Neutrophil (primary cell): Measurements from ENCODE around the gene STX8.

ENCODE experiments used
- H3K27ac ChIP-seq: fragments of 200-600 bp; sonication (generic); 2 replicates; pipeline ENCODE4 v1.5.1; 2016; ENCODE audit warnings: mild to moderate bottlenecking, moderate library complexity
- H3K27me3 ChIP-seq: fragments of 200-600 bp; sonication (generic); 2 replicates; pipeline ENCODE4 v1.6.0; 2016; ENCODE audit warnings: mild to moderate bottlenecking
- H3K36me3 ChIP-seq: fragments of 200-600 bp; sonication (generic); 2 replicates; pipeline ENCODE4 v1.5.1; 2017
- H3K4me1 ChIP-seq, 2 experiments: fragments of 200-600 bp in 1 of 2; sonication (generic) in 1 of 2; 1 replicate in 1 of 2; 2 replicates in 1 of 2; pipeline versions ENCODE4 v1.5.1 to v1.6.1; 2013 to 2016; ENCODE audit warnings: low read depth in 1 of 2, low read length in 1 of 2, mild to moderate bottlenecking in 1 of 2, moderate library complexity in 1 of 2; ENCODE audit not compliant: control insufficient read depth in 1 of 2, insufficient read depth in 1 of 2
- H3K4me3 ChIP-seq, 2 experiments: fragments of 200-600 bp in 1 of 2; sonication (generic) in 1 of 2; 1 replicate in 1 of 2; 2 replicates in 1 of 2; pipeline ENCODE4 v1.5.1; 2013 to 2016; ENCODE audit warnings: low read depth in 1 of 2, low read length in 1 of 2, mild to moderate bottlenecking in 1 of 2, moderate library complexity in 1 of 2
- H3K9me3 ChIP-seq: fragments of 200-600 bp; sonication (generic); 2 replicates; pipeline ENCODE4 v1.5.1; 2016
- CTCF ChIP-seq: fragments of 200-600 bp; sonication (generic); IDR thresholded peaks from 2 replicates; pipeline ENCODE4 v1.5.1; 2016; ENCODE audit warnings: antibody characterized with exemption

Gene STX8

GRCh38 chr17:9244066-9245052 lies 331.3 kb downstream of the STX8 start:
- Histone ChIP-seq H3K4me3 (no peak overlapping the region), H3K9me3 (no peaks in the 10 kb centered on the region), H3K36me3 (peaks cover 17% of the 10 kb centered on the region), H3K27me3 (peaks cover 26% of the 10 kb centered on the region), H3K27ac (no peak overlapping the region), H3K4me1 (peaks cover 6 to 11% of the 10 kb centered on the region in 2 experiments)
- no peak for TF ChIP-seq CTCF

DNA sequence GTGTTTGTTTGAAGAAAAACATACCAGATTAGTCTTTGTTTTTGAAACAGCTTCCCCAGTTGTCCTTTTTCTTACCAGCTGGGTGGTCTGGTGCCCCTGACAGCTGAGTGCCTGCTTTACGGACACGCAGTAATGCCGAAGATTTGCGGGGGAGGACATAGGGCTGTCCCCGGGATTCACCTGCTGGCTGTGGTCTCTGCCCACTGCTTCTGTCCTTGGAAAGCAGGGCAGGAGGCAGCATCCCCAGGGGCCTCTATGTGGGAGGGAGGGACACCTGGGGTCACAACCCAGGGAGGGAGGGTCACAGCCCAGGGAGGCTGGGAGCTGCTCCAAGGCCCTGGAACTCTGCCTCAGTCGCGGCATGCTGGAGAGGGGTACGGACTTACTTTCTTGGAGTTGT lies 332.6 kb downstream of the STX8 start:
- peaks cover 6% of the 10 kb centered on the region for H3K36me3 ChIP-seq
- H3K9me3 ChIP-seq: no peaks in the 10 kb centered on the region
- TF ChIP-seq CTCF: no peak
- H3K4me1 ChIP-seq: peaks cover 8 to 13% of the 10 kb centered on the region in 2 experiments
- H3K4me3 ChIP-seq: no peak overlapping the region
- peaks cover 39% of the 10 kb centered on the region for H3K27me3 ChIP-seq
- H3K27ac ChIP-seq: no peak overlapping the region

GRCh38 chr17:9242497-9242881 lies 333.1 kb downstream of the STX8 start:
- Histone ChIP-seq H3K36me3 (peaks cover under 1% of the 10 kb centered on the region), H3K4me3 (no peak overlapping the region), H3K9me3 (no peaks in the 10 kb centered on the region), H3K27ac (no peak overlapping the region), H3K27me3 (peaks cover 41% of the 10 kb centered on the region), H3K4me1 (peaks cover 8 to 13% of the 10 kb centered on the region in 2 experiments)
- no peak for TF ChIP-seq CTCF

DNA sequence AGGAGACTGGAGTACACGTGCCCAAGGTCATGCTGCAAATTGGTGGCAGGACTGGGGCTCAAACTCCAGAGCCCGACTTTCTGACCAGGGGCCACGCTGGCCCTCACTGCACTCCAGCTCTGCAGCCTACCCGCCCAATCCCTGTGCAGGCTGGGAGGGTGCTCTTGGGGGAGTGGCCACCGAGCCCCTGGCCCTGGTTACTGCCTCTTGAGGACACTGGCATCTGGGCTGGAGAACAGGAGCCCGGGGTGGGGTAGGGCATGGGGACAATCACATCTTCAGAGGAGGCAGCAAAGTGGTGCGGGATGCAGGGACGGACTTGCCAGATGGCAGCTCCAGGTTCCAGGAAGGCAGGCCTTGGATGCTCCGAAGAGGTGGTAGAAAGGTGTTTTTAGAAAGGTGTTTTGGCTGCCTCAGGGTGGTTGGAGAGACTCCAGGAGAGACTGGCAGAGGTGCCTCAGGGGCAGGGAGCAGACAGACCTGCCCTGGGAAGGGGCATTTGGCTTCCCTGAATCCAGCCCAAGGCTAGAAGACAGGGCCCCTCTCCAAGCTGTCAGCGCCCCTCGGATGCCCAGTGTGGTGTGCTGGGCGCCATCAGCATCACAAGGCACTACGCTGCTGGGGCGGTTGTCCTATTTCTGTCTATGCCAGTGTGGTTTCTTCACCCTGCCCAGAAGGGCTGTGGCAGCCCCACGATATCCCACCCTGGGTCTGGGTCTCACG lies 333.7 kb downstream of the STX8 start:
- Histone ChIP-seq H3K27ac (no peak overlapping the region), H3K4me3 (no peak overlapping the region), H3K36me3 (no peaks in the 10 kb centered on the region), H3K4me1 (peaks cover 8 to 13% of the 10 kb centered on the region in 2 experiments), H3K27me3 (peaks cover 41% of the 10 kb centered on the region), H3K9me3 (no peaks in the 10 kb centered on the region)
- no peak for TF ChIP-seq CTCF

DNA sequence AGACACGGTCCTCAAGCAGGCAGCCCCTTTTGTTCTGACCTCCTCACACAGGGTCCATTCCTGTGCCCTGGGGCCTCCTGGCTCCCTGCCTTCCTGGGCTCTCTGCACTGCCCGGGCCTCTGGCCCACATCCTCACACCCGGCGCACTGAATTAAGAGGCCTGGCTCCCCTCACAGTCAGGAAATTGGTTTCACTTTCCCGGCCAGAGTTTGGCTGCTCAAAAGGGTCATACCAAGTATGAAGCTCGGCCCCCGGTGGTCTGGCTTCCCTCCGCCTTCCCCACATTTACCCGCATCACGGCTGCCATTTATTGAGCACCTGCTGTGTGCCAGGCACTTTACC lies 334.3 kb downstream of the STX8 start:
- H3K27ac ChIP-seq: no peak overlapping the region
- no peaks in the 10 kb centered on the region for H3K9me3 ChIP-seq
- H3K4me3 ChIP-seq: no peak overlapping the region
- H3K4me1 ChIP-seq: peaks cover 8 to 13% of the 10 kb centered on the region in 2 experiments
- no peaks in the 10 kb centered on the region for H3K36me3 ChIP-seq
- no peak for TF ChIP-seq CTCF
- peaks cover 46% of the 10 kb centered on the region for H3K27me3 ChIP-seq
